SK-N-SH (cell line): ENCODE measurements around the gene SEZ6L.

ENCODE experiments used
- CTCF ChIP-seq: fragments of 200-600 bp; sonication (generic); IDR thresholded peaks from 2 replicates; pipeline ENCODE4 v1.6.1; 2017; ENCODE audit warnings: antibody characterized with exemption, mild to moderate bottlenecking, moderate library complexity
- EP300 ChIP-seq, 2 experiments: IDR thresholded peaks; 2 replicates each; pipeline versions ENCODE4 v1.4.0 to v1.6.1; 2012; ENCODE audit warnings: borderline replicate concordance in 1 of 2, low read depth in 1 of 2, low read length in 1 of 2
- EZH2phosphoT487 ChIP-seq: fragments of 200-600 bp; sonication (generic); IDR thresholded peaks from 2 replicates; pipeline ENCODE4 v1.6.1; 2017; ENCODE audit warnings: low read depth, mixed run types, mild to moderate bottlenecking, antibody characterized with exemption, moderate library complexity, borderline replicate concordance
- FOXM1 ChIP-seq: IDR thresholded peaks from 2 replicates; pipeline ENCODE4 v1.4.0; 2012; ENCODE audit warnings: low read depth, mild to moderate bottlenecking
- RCOR1 ChIP-seq: fragments of 150-350 bp; IDR thresholded peaks from 2 replicates; pipeline ENCODE4 v1.6.1; 2017; ENCODE audit warnings: antibody characterized with exemption, low read length
- REST ChIP-seq: IDR thresholded peaks from 2 replicates; pipeline ENCODE4 v1.6.1; 2012; ENCODE audit warnings: mild to moderate bottlenecking, low read depth, low read length, moderate library complexity
- USF1 ChIP-seq: IDR thresholded peaks from 2 replicates; pipeline ENCODE4 v1.4.0; 2012; ENCODE audit warnings: low read depth, borderline replicate concordance
- USF2 ChIP-seq: fragments of 150-350 bp; IDR thresholded peaks from 2 replicates; pipeline ENCODE4 v1.6.1; 2017; ENCODE audit warnings: antibody characterized with exemption, low read length, low read depth, borderline replicate concordance
- YY1 ChIP-seq: IDR thresholded peaks from 2 replicates; pipeline ENCODE4 v1.4.0; 2012; ENCODE audit warnings: low read depth, mild to moderate bottlenecking
- ZBTB33 ChIP-seq: IDR thresholded peaks from 2 replicates; pipeline ENCODE4 v1.4.0; 2012; ENCODE audit warnings: low read depth, borderline replicate concordance

- TF ChIP-seq CTCF (no peak), REST (no peak), USF2 (no peak), EZH2phosphoT487 (no peak), RCOR1 (no peak), USF1 (no peak), ZBTB33 (no peak), EP300 (IDR thresholded peaks at IDR 0.05; ENCODE audit: borderline replicate concordance in 1 of 2, low read depth in 1 of 2, low read length in 1 of 2) (no peak), YY1 (no peak), FOXM1 (no peak)
Measured at GRCh38 chr22:26391091-26391490, 221.8 kb downstream of the SEZ6L start.
